HG03175 (cell line): Measurements from ENCODE around the gene USP10.

Experiments used
- ATAC-seq: cut with Tn5 transposase; IDR thresholded peaks from one replicate; pipeline ENCODE4 v1.9.1; 2021; ENCODE audit warnings: mild to moderate bottlenecking, moderate library complexity; ENCODE audit not compliant: unreplicated experiment

Gene USP10

GRCh38 chr16:84699712-84700445, at the start of gene USP10:
TSS of gene USP10 (plus strand) at chr16:84700000. CDS start at chr16:84700091, 91 bp downstream.
- ATAC-seq: peak; percentile 81

- no peak for ATAC-seq
Measured at GRCh38 chr16:84650062-84650991, 49.5 kb upstream of the USP10 start.

- ATAC-seq: no peak
Measured at GRCh38 chr16:84652566-84652965, 47.2 kb upstream of the USP10 start.

- ATAC-seq: no peak
Measured at GRCh38 chr16:84654238-84654637, 45.6 kb upstream of the USP10 start.

- no peak for ATAC-seq
Measured at GRCh38 chr16:84654998-84655397, 44.8 kb upstream of the USP10 start.

- no peak for ATAC-seq
Measured at GRCh38 chr16:84656649-84657048, 43.2 kb upstream of the USP10 start.

- no peak for ATAC-seq
Measured at GRCh38 chr16:84657229-84657837, 42.5 kb upstream of the USP10 start.

- ATAC-seq: no peak
Measured at GRCh38 chr16:84658690-84659089, 41.1 kb upstream of the USP10 start.

GRCh38 chr16:84659656-84660300, 40.0 kb upstream of the USP10 start:
- no peak for ATAC-seq

- ATAC-seq: no peak
Measured at GRCh38 chr16:84660973-84661372, 38.8 kb upstream of the USP10 start.

GRCh38 chr16:84661418-84662060, 38.3 kb upstream of the USP10 start:
- ATAC-seq: no peak

- ATAC-seq: no peak
Measured at GRCh38 chr16:84662471-84662870, 37.3 kb upstream of the USP10 start.

- ATAC-seq: peak; percentile 87
Measured at GRCh38 chr16:84663433-84664101, 36.2 kb upstream of the USP10 start.

GRCh38 chr16:84665359-84665758, 34.4 kb upstream of the USP10 start:
- ATAC-seq: no peak

GRCh38 chr16:84665843-84666242, 34.0 kb upstream of the USP10 start:
- ATAC-seq: no peak

GRCh38 chr16:84667600-84668309, 32.0 kb upstream of the USP10 start:
- no peak for ATAC-seq

GRCh38 chr16:84670063-84670462, 29.7 kb upstream of the USP10 start:
- no peak for ATAC-seq

- peak; percentile 57 for ATAC-seq
Measured at GRCh38 chr16:84672276-84673202, 27.3 kb upstream of the USP10 start.
